ENCODE results near the gene EIF4A3.
A peak's percentile ranks its signal among the peaks of the same experiment; 100 is the strongest.

Gene EIF4A3

DNA sequence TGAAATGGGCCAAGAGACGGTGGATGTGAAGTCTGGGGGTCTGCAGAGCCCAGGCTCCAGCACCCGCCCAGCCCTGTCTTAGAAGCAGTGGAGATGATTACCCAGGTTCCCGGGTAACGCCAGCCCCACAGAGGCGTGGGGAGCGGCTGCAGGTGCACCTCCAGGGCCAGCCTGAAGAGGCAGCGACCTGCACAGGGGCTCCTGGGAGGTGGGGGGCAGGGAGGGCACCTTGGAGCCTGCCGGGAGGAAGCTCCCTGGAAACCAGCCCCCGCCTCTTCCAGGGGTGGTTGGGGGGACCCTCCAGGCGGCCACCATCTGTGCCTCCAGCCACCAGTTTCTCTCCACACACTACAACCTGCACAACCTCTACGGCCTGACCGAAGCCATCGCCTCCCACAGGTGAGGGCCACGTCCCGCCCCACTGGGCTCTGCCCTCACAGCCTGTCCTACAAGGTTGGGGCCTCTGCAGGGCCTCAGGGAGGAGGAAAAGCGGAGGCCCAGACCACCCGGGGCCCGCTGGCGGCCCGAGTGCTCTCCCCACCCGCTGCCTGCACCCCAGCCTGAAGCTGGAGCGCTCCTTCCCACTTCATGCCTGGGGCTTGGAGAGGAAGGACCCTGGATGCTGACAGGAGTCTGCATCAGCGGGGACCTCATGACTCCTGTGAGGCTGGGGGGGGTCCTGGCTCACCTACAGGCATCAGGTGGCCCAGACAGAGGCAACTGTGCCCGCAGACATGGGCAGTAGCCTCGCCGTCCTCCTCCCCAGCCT lies 35.0 kb downstream of the EIF4A3 start:
- DNase-seq = no peak

DNA sequence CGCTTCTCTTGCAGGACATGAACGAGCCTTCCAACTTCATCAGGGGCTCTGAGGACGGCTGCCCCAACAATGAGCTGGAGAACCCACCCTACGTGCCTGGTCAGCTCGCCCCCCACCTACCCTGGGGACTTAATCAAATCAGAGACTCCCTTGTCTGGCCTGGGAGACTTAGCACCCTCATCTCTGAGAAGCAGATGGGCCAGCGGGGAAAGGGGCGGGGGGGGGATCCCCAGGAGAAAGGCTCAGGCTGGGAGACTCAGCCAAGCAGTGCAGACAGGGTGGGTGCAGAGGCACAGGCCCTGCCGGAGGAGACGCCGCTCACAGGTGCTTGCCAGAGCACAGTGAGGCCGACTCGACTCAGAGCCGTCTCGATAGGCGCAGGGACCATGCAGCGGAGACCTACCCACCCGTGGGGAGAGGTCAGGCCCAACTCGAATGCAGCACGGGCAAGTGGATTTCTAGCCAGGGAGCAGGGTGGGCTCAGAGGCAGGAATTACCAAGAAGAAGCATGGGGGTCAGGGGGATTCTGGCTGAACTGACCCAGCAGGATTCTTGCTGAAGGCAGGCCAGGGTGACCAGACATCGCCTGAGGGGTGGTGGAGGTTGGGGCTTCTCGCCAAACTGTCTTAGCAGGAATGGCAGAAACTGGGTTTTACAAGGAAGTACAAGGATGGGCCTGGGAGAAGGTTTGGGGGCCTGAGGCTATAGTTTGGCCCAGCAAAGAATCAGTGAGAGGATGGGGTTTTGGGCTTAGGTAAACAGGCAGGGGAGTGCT lies 35.8 kb downstream of the EIF4A3 start:
- no peak for DNase-seq

DNA sequence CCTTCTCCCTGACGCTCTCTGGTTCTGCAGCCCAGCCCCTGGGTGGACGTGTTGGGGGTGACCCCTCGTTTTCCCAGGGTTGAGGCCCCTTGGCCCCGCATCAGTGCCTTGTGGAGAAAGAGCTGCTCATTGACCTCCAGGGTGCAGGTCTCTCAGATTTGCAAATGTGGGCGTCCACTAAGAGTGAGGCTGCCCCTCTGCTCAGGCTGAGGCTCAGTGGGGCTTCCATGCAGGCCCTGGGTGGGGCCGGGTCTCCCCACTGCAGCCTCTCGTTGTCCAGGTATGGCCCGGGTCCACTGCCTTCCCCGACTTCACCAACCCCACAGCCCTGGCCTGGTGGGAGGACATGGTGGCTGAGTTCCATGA lies 36.5 kb downstream of the EIF4A3 start:
- no peak for DNase-seq

DNA sequence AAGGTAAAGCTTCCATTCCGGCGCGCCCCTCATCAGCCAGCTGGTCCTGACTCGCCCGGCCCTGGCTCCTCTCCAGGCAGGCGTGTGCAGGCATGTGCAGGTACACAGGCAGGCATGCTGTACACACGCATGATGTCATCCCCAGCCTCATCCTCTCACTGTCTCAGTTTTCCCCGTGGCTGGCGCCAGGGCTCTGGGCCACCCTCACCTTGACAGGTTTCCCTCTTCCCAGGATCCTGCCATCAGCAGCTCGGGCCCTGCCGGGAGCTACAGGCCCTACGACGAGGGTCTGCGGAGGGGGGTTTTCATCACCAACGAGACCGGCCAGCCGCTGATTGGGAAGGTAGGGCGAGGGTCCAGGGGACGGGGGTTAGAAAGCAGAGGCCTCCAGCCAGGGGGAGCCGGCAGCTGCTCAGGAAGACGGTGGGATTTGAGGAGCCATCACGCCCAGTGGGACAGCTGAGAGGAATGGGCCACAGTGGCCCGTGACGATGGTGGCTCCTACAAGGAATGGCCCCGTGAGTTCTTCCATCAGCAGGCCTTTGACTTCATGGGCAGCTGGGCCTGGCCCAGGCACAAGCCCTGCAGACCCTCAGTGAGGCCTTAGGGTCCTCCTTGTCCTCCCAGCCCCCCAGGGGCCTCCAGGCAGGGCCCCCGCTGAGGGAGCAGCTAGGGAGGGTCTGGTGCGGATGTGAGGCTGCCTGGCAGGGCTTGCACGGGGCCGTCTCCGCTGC lies 37.0 kb downstream of the EIF4A3 start:
- no peak for DNase-seq

DNA sequence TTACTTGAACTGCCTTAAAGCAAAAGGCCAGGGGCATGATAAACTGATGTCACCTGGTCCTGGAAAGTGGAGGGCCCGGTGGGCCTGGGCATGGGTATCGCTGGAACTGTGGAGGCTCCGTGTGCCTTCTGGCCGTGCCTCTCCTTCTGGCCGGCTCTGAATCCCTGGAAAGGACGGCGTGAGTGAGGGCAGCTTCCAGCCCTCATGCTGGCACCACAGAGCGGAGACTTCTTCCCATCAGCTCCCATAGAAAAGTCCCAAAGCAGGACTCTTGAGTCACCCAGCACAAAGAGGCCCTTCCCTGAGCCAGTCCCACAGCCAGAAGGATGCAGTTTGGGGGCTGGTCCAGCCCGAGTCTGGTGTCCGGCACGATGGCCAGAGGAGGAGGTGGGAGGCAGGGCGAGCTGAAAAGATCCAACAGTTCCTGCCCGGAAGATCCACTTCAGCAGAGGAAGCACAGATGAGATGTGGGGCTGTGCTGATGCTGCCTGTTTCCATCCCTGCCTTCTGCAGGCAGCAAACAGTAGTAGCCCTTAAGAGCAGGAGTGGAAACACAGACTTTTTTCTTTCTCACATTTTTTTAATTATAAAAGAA lies 37.8 kb downstream of the EIF4A3 start:
- no peak for DNase-seq

DNA sequence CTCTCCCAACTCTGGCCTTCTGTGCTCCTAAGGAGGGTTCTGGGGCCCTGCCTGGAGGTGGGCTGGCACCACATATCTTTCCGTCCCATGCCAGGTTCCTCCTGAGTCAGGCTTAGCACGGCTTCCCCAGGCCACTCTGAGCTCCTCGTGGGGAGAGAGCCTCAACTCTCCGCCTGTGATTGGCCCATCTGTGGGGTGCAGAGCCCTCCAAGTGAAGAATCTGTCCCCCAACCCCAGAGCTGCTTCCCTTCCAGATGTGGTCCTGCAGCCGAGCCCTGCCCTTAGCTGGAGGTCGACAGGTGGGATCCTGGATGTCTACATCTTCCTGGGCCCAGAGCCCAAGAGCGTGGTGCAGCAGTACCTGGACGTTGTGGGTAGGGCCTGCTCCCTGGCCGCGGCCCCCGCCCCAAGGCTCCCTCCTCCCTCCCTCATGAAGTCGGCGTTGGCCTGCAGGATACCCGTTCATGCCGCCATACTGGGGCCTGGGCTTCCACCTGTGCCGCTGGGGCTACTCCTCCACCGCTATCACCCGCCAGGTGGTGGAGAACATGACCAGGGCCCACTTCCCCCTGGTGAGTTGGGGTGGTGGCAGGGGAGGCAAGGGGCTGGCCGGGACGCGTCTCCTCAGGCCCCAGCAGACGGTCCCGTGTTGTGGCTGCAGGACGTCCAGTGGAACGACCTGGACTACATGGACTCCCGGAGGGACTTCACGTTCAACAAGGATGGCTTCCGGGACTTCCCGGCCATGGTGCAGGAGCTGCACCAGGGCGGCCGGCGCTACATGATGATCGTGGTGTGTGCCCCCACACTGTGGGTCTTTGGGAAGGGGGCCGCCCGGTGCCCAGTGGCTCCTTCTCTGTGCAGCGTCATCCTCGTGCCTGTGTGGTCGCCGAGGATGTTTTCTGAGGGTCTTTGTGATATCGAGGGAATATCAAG lies 38.6 kb downstream of the EIF4A3 start:
- DNase-seq = no peak

- no peak for DNase-seq
These were observed 39.5 kb downstream of the EIF4A3 start for GRCh38 chr17:80107231-80108021.

- DNase-seq = no peak
These were observed 40.2 kb downstream of the EIF4A3 start for GRCh38 chr17:80106751-80107150.

DNA sequence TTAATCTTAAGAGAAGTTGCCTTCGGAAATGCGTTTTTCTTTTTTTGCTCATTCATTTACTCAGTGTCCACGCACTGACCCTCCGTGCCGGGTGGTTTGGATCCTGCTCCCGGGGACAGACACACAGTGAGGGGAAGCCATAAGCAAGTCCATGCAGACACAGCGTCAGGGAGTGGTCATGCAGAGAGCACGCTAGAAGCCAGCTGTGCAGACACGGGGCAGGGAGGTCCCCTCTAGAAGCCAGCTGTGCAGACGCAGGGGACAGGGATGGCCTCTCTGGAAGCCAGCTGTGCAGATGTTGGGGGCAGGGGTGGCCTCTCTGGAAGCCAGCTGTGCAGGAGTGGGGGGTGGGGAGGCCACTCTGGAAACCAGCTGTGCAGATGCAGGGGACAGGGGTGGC lies 40.8 kb downstream of the EIF4A3 start:
- no peak for DNase-seq

GRCh38 chr17:80105762-80106161 lies 41.2 kb downstream of the EIF4A3 start:
- DNase-seq = peak; percentile 47

DNA sequence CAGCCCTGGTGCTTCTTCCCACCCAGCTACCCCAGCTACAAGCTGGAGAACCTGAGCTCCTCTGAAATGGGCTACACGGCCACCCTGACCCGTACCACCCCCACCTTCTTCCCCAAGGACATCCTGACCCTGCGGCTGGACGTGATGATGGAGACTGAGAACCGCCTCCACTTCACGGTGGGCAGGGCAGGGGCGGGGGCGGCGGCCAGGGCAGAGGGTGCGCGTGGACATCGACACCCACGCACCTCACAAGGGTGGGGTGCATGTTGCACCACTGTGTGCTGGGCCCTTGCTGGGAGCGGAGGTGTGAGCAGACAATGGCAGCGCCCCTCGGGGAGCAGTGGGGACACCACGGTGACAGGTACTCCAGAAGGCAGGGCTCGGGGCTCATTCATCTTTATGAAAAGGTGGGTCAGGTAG lies 42.0 kb downstream of the EIF4A3 start:
- no peak for DNase-seq

GRCh38 chr17:80104321-80104955 lies 42.5 kb downstream of the EIF4A3 start:
- no peak for DNase-seq

DNA sequence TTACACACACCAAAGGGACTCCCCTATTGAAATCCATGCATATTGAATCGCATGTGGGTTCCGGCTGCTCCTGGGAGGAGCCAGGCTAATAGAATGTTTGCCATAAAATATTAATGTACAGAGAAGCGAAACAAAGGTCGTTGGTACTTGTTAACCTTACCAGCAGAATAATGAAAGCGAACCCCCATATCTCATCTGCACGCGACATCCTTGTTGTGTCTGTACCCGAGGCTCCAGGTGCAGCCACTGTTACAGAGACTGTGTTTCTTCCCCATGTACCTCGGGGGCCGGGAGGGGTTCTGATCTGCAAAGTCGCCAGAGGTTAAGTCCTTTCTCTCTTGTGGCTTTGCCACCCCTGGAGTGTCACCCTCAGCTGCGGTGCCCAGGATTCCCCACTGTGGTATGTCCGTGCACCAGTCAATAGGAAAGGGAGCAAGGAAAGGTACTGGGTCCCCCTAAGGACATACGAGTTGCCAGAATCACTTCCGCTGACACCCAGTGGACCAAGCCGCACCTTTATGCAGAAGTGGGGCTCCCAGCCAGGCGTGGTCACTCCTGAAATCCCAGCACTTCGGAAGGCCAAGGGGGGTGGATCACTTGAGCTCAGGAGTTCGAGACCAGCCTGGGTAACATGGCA lies 43.4 kb downstream of the EIF4A3 start:
- DNase-seq = no peak

DNA sequence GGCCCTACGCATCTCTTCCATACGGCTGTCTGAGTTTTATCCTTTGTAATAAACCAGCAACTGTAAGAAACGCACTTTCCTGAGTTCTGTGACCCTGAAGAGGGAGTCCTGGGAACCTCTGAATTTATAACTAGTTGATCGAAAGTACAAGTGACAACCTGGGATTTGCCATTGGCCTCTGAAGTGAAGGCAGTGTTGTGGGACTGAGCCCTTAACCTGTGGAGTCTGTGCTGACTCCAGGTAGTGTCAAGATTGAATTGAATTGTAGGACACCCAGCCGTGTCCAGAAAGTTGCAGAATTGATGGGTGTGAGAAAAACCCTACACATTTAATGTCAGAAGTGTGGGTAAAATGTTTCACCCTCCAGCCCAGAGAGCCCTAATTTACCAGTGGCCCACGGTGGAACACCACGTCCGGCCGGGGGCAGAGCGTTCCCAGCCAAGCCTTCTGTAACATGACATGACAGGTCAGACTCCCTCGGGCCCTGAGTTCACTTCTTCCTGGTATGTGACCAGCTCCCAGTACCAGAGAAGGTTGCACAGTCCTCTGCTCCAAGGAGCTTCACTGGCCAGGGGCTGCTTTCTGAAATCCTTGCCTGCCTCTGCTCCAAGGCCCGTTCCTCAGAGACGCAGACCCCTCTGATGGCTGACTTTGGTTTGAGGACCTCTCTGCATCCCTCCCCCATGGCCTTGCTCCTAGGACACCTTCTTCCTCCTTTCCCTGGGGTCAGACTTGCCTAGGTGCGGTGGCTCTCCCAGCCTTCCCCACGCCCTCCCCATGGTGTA lies 44.1 kb downstream of the EIF4A3 start:
- no peak for DNase-seq

- no peak for DNase-seq
These were observed 44.8 kb downstream of the EIF4A3 start for GRCh38 chr17:80101946-80102663.

DNA sequence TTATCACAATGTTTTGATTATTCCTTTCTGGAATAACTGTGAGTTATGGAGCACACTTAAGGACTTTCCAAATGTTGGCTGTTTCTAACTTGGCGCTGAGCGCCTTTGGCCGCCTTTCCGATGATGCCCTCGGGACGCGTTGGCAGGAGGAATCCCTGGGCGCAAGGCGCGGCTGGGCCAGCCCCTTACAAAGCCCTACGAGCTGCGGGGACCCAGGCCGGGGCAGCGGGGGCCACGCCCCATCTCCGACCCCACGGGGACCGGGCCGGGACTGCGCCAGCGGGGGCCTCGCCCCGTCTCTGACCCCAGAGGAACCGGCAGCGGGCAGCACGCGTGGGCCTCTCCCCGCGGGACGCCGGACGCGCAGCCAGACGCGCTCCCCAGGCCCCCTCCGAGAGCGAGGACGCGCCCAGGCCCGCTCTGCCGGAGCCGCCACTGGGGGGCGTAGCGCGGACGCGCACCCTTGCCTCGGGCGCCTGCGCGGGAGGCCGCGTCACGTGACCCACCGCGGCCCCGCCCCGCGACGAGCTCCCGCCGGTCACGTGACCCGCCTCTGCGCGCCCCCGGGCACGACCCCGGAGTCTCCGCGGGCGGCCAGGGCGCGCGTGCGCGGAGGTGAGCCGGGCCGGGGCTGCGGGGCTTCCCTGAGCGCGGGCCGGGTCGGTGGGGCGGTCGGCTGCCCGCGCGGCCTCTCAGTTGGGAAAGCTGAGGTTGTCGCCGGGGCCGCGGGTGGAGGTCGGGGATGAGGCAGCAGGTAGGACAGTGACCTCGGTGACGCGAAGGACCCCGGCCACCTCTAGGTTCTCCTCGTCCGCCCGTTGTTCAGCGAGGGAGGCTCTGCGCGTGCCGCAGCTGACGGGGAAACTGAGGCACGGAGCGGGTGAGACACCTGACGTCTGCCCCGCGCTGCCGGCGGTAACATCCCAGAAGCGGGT lies 45.6 kb downstream of the EIF4A3 start, which contains the start of gene GAA:
GAA (plus strand) TSS at position 571 of the 935 bp plus-strand sequence. CDS start 3,006 bp downstream, outside the sequence.
- DNase-seq = peak; percentile 84

DNA sequence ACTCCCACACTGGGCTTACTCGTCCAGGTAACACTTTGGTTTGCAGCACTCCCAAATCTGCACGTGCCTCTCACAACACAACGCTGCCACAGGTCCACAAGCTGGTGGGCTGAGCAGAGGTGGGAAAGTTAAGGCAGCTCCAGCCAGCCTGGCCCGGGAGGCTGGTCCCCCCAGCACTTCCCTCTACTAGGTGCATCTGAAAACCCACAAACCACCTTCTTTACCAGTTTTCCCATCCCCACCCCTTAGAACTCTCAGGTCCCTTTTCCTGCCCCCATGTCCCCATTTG lies 46.9 kb downstream of the EIF4A3 start:
- DNase-seq = no peak

All from midbrain (tissue), 1 donor.